ENCODE results near the gene VWA1.
"Not testable (repeated sequence)": the region's sequence is repeated elsewhere in the genome, so short reads cannot be mapped to it uniquely, and the experiment has no call there.

Gene VWA1

GRCh38 chr1:1435911-1436629 is 580 bp downstream of the VWA1 start:
- no peak for DNase-seq (ENCODE audit: low read depth)

DNA sequence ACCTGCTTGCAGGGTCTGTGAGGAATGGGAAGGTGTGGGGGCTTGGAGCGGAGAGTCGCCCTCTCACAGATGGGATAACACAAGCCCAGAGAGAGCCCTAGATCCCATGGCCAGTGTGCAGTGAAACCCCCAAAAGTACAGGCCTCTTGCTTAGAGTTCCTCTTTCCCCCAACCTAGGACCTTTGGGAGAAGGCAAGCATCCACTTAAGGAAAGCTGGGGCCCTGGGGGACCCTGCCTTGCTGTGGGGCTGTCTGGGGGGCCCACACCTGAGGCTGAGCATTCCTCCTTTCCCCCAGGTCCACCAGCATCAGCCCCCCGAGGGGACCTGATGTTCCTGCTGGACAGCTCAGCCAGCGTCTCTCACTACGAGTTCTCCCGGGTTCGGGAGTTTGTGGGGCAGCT is 1.1 kb downstream of the VWA1 start:
- no peak for DNase-seq (ENCODE audit: low read depth)

DNA sequence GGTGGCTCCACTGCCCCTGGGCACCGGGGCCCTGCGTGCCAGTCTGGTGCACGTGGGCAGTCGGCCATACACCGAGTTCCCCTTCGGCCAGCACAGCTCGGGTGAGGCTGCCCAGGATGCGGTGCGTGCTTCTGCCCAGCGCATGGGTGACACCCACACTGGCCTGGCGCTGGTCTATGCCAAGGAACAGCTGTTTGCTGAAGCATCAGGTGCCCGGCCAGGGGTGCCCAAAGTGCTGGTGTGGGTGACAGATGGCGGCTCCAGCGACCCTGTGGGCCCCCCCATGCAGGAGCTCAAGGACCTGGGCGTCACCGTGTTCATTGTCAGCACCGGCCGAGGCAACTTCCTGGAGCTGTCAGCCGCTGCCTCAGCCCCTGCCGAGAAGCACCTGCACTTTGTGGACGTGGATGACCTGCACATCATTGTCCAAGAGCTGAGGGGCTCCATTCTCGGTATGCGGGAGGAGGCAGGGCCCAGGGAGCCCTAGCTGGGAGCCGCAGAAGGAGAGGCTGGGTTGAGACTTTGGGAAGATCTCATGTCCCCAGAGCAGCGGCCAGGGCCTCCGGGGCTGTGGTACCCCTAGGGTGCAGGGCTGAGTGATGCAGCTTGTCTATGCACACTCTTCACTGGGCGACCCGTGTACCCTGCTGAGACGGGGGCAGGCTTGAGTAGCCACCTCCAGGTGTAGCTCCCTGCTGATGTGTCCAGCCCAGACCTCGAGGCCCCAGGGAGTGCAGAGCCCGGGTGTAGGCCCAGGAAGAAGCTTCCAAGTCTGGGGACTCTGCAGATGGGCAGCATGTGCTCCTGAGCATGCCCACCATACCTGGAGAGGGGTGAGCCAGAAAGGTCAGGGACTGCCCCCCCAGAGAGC is 1.8 kb downstream of the VWA1 start:
- DNase-seq (ENCODE audit: low read depth) = no peak

- no peak for DNase-seq (ENCODE audit: low read depth)
These were observed 2.5 kb downstream of the VWA1 start for GRCh38 chr1:1437904-1438376.

- DNase-seq (ENCODE audit: low read depth) = no peak
These were observed 3.3 kb downstream of the VWA1 start for GRCh38 chr1:1438531-1439381.

GRCh38 chr1:1439546-1440261 is 4.2 kb downstream of the VWA1 start:
- no peak for DNase-seq (ENCODE audit: low read depth)

DNA sequence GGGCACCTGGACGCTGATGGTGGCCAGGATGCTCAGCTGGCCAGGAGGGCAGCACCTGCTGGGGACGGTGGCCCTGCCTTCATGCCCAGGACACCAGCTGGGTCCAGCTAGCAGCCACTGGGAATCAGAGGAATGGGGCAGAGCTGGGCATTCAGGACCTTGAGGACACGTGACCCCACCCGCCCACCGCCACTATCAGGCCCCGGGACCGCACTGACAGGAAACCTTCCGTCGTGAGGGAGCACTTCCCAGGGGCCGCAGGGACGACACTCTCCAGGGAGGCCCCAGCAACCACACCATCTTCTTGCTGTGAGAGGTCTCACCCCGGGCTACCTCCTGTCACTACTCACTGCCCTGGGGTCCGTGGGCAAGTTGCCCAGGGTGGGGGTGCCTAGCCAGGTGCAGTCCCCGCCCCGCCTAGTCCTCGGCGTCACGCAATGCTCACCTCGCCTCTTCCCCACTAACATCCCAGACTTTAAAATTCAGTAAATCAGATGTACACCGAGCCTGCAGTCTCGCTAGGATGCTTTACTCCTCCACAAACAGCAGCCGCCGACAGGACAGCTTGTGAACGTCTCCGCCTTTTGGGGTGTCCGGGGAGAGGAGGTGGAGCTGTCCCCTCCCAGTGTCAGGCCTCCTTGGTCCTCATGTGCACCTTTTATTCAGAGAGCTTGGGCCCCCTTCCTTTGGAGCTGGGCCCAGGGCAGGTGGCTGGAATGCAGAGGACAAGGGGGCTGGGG is 4.9 kb downstream of the VWA1 start:
- DNase-seq (ENCODE audit: low read depth) = no peak

DNA sequence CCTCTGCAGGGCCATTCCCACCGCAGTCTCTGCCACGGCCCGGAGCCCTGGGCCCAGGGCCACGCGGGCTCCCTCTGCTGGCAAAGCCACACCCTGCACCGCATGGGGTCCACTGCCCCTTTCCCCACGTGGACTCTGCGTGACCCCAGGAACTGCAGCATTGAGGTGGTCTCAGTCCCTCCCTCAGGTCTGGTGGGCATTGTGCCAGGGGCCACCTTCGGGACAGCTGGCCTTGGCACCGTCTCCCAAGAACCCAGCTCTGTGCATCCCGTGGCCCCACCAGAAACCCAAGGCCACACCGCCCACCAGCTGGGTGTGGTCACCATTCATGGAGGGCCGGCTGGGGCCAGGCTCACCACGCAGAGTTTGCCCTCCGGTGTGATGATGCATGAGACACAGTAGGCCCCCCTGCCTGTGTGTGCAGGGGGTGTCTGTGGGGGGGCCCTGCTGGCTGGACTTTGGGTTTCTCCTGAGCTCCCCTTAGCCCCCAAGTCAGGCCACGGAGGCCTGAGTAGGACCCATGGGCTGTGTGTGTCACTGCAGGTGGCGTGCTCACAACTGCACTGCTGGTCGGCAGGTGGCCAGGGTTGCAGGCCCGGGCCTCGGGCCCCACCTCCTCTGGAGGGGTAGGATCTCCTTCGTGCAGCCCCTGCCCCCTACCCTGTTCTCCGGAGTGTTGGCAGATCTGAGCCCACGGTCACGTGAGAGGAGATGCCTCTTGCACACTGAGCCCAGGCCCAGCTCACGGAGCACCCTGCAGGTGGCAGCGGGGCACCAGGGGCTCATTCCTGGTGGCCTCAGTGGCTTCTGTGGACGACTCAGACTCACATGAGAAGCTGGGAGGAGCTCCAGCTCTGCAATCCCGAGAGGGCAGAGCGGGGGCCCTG is 5.8 kb downstream of the VWA1 start:
- no peak for DNase-seq (ENCODE audit: low read depth)

DNA sequence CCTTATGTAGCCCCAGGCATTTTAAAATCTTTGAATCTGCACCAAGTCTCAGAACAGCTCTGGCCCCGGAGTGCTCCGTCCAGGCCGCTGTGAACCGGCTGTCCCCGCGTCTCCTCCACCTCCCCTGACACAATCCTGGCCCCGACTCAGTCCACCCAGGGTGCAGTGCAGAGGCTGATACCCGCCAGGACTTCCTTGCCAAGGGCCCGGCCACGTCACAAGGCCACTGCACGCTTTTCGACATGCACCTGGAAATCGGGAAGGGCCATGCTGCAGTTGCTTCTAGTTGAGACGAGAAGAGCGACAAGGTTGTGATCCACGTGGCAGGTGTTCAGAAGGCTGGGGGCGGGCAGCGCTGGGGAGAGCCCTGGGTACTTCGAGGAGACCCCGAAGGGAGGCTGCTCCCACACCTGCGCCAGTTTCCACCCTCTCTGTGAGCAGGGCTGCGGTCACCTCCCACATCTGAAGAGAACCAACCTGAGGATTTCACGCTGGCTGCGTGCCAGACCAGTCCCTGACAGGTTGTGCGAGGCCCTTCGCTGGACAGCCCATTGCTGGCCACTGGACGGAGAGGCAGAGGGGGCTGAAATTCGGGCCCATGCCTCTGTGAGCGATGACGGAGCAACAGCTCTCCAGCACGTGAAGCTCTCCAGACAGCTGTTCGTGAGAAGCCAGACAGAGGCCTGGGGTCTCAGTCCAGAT is 6.7 kb downstream of the VWA1 start:
- DNase-seq (ENCODE audit: low read depth) = no peak

GRCh38 chr1:1446631-1447030 is 11.1 kb downstream of the VWA1 start:
- not testable (repeated sequence) for DNase-seq (ENCODE audit: low read depth)

GRCh38 chr1:1449099-1449739 is 13.7 kb downstream of the VWA1 start, which contains the start of gene ATAD3C:
ATAD3C (plus strand) TSS chr1:1449689; CDS start chr1:1450684, 995 bp downstream.
- no peak for DNase-seq (ENCODE audit: low read depth)

DNA sequence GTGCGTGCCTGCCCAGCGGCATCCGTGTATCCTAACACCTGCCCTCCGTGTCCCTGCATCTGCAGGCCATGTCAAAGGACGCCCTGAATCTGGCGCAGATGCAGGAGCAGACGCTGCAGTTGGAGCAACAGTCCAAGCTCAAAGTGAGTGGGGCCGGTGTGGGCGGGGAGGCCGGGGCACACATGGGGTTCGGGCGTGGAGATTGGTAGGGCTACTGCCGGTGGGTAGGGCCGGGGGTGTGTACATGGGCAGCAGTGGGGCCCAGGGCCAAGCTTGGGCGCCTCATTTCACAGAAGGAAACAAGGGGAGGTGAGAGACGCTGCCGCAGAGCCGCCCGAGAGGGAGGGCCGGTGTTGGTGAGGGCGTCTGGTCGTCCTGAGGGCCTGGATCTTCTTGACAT is 15.1 kb downstream of the VWA1 start:
- not testable (repeated sequence) for DNase-seq (ENCODE audit: low read depth)

DNA sequence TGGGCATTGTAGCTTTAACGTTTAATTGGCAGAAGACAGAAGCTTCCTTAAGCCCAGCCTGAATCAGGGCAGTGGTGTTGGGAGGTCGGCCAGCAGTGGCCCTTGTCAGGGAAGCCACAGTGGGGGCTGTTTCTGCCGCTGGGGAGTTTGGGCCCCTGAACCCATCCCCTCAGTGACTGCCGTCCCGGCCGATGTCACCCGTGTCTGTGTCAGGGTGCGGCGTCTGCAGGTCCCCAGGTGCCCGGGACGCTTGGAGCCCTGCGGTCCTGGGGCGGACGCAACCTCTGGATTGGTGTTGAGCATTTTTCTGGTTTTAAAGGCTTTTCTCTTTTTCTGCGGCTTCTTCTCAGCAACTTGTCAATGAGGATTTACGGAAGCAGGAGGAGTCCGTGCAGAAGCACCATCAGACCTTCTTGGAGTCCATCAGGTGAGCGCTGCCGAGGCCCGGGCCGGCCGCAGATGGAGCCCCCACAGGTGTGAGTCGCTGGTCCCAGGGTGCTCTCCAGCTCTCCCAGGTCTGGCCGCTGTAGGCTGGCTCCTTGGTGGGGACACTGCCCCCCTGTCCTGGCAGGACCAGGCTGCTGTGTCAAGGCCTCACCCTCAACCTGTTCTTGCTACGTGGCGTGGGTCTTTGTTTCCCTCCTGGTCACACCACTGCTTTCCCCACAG is 16.3 kb downstream of the VWA1 start:
- no peak for DNase-seq (ENCODE audit: low read depth)

GRCh38 chr1:1452365-1452739 is 16.9 kb downstream of the VWA1 start:
- not testable (repeated sequence) for DNase-seq (ENCODE audit: low read depth)

DNA sequence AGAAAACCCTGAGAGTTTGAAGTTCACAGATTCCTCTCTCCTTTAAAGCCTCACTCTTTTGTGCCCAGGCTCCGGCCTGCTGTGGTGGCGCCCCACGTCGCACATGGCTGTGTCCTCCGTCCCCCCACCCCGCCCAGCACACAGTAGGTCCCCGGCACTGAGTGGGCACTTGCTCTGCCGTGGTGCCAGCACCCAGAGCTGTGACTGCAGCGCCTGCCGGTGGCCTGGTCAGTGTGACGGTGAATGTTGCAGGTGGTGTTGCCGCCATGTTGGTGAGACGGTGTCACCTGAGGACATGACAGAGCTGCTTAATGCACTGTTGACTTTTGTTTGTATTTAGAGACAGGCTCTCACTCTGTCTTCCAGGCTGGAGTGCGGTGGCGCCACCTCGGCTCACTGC is 17.4 kb downstream of the VWA1 start:
- no peak for DNase-seq (ENCODE audit: low read depth)

DNA sequence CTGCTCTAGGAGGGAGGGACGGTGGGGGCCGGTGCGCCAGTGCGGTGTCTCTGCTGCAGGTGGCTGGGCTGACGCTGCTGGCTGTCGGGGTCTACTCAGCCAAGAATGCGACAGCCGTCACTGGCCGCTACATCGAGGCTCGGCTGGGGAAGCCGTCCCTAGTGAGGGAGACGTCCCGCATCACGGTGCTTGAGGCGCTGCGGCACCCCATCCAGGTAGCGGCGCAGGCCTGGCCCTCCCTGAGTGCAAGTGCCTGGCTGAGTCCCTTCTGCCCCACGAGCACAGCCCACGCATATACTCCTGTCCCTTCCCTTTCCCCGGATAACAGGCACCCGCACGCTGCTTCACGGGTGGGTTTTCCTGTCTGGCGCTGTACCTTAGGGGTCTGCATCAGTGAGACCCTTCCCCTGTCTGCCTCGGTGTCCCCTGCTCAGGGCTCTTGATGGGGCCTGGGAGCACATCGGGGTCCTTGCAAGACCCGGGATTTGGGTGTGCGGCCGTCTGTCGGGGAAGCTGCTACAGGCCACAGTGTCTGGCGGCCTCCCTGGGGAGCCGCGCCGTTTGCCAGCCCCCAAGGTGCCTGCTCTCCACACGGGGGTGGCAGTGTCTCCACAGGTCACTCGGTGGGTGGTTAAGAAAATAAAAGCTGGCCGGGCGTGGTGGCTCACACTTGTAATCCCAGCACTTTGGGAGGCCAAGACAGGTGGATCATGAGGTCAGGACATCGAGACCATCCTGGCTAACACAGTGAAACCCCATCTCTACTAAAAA is 19.0 kb downstream of the VWA1 start:
- DNase-seq (ENCODE audit: low read depth) = not testable (repeated sequence)

GRCh38 chr1:1455366-1455884 is 19.9 kb downstream of the VWA1 start:
- DNase-seq (ENCODE audit: low read depth) = no peak
